HG02763 (cell line): ENCODE results near the gene TGFA.

Source experiments
- ATAC-seq: cut with Tn5 transposase; IDR thresholded peaks from one replicate; pipeline ENCODE4 v1.9.1; 2021; ENCODE audit warnings: mild to moderate bottlenecking, moderate library complexity; ENCODE audit not compliant: unreplicated experiment

The TGFA gene

GRCh38 chr2:70553334-70553583, 367 bp downstream of the TGFA start:
- ATAC-seq = no peak

- ATAC-seq = no peak
These were observed 909 bp downstream of the TGFA start for GRCh38 chr2:70552501-70553333.

DNA sequence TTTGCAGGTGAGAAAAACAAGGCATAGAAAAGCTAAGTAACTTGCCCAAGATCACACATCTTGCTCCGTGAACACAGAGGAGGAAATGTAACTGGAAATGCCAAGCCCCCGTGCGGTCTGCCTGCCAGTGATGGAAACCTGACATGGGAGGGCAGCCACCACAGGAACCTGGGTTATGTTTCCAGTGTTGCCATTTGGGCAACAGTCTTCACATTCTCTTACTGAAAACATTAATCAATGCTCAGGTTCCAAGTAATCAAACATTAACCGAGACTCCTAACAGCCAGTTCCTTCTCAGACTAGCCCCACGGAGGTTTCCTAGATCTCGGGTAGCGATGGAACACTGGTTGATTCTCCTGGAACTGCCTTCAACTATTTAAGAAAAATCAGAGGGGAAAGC, 2.5 kb downstream of the TGFA start:
- no peak for ATAC-seq

DNA sequence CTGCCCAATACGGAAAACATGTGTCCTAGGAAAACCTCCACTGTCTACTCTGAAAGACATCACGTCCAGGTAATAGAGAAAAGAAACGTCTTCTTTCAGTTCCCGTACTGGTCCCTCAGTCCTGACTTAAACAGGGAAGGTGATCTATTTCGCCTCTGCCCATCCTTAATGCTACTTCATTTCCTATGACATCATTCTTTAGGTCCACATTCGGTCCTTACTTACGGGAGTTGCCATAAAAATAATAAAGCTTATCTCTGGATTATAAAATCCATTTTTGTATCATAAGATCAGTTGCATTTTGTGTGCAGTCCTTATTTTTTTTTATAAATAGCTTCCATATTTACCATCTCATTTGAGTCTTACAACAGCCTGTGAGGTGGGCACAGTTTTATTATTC, 3.7 kb downstream of the TGFA start:
- no peak for ATAC-seq

GRCh38 chr2:70549064-70549710, 4.4 kb downstream of the TGFA start:
- no peak for ATAC-seq

DNA sequence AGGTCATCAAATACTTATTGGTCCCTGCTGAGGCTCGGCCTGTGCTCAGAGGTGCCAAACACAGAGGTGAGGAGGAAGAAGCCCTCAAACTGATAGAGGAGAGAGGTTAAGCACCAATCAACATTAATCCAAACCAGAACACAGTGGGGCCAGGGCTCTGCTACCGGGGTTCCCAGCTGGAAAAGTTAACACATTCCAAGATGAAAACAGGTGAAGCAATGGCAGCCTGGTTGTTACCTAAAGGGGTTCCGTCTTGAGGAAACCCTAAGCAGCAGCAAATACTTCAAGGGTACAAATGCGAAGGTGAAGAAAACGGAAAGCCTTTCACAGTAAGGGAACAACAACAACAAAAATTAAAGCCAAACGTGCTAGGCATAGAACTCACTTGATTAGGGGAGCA, 5.4 kb downstream of the TGFA start:
- ATAC-seq = no peak

DNA sequence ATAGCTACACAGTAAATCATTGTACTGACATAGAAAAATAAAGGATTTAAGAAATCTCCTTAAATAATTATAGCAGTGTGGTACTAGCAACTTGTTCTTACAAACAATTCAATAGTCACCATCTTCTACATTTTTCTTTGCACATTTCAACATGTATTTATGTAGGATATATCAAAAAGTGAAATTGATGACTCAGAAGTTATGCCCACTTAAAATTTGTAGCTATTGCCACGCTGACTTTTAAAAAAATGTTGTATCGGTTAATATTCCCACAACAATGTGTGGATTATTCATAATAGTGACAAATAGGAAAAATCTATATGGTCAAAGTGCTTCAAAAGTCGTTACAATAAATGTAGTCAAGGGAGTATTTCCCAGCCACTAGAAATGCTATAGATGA, 6.7 kb downstream of the TGFA start:
- no peak for ATAC-seq

DNA sequence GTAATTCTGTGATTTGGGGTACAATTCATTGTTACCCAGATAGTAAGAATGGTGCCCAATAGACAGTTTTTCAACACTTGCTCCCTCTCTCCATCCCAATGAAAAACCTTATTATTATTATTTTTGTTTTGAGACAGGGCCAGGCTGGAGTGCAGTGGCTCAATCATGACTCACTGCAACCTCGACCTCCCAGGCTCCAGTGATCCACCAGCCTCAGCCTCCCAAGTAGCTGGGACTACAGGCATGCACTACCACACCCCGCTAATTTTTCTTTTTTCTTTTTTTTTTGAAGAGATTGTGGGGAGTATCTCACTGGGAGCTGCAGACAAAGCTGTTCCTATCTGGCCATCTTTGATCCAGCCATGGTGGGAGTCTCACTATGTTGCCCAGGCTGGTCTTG, 7.2 kb downstream of the TGFA start:
- ATAC-seq = no peak

DNA sequence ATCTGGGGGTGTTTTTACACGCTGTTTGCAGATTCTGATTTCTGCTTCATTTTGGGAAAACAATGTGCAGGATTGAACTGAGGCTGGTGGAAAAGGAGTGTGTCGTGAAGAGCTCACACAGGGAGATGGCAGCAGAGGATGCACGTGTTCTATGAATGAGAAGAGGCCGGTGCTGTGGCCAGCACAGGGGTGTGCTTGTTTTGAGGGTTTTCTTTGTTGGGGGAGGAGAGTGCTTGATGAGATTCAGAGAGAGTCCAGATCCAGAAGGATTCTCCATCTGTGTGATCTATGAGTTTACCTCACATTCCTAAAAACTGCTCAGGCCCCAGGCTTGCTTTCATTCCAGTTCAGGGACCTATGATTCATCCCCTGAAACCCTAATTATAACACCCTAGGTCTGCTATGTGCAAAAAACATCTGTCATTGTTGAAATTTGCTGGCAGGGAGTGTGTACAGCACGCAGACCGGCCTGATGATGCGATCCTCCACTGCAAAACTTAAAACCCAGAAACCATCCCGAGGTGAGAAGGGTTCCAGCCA, 12.1 kb downstream of the TGFA start:
- ATAC-seq = no peak

DNA sequence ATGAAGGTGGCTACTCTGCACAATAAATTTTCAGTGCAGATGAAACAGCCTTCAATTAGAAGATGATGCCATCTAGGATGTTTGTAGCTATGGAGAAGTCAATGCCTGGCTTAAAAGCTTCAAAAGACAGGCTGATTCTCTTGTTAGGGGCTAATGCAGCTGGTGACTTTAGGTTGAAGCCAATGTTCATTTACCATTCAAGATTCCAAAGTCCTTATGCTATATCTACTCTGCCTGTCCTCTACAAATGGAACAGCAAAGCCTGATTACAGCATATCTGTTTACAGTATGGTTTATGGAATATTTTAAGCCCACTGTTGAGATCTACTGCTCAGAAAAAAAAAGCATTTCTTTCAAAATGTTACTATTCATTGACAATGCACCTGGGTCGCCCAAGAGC, 15.8 kb downstream of the TGFA start:
- no peak for ATAC-seq

- no peak for ATAC-seq
These were observed 17.0 kb downstream of the TGFA start for GRCh38 chr2:70536517-70537055.

DNA sequence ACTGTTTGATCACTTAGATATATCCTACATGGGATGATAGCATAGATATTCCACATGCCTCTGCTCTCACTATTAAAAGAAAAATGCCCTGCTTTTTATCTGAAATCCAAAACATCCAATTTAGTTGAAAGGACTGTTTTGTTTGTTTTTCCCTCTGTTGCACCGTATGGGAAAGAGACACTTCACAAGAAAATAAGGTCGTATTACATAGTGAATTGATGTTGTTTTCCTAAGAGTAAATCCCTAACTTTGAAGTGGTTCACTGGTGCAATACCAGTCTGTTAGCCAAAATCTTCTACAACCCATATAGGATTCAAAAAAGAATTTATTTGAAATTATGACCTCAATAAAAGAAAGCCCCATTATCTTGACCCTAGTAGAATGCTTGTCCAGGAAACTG, 18.1 kb downstream of the TGFA start:
- ATAC-seq = no peak

- ATAC-seq = no peak
These were observed 19.3 kb downstream of the TGFA start for GRCh38 chr2:70534183-70534836.

GRCh38 chr2:70532244-70532935, 21.2 kb downstream of the TGFA start:
- no peak for ATAC-seq

DNA sequence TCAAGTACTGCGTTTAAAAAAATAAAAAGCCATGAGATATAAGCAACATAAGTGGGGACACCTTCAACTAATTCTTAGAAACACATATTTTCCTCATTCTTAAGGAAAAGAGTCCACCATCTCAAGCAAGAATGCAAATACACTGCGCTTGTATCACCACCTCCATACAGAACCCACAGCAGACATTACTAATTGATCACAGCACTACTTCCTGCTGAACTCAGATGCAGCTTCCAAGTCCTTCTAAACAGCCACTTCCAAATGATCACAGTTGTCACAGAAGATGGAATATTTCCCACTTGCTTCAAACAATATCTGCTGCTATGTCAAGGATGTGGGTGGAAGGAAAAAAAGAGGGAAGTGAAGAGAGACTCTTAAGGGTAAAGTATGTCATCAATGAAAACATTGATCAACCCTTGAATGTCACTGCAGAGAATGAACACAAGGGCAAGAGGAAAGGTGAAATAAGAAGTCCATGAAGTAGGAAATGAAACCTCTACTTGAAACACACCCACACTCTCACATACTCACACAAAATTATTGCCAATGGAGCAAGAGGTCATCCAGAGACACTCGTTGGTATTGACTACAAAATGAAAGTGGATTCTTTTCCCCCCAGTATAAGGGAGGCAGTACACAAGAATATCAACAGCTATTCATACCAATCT, 22.1 kb downstream of the TGFA start:
- ATAC-seq = no peak

- no peak for ATAC-seq
These were observed 24.0 kb downstream of the TGFA start for GRCh38 chr2:70529610-70530009.

GRCh38 chr2:70528929-70529328, 24.7 kb downstream of the TGFA start:
- ATAC-seq = no peak

DNA sequence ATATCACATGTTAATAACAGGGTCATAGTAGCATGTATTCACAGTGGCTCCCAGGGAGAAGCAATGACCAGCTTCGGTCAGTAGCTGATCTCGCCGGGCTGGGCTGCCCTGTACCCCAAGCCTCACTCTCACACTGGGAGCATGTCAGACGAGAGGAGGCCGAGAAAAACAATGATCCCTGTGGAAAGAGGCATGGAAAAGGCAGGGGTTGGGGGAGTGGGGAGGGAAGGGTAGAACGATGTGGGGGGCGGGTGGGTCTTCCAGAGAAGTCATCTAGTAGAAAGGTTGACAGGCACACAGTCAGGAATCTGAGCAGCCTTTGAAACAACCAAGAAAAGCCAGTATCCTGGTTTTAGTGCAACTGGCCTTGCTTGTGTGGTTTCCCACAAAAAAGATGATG, 25.4 kb downstream of the TGFA start:
- no peak for ATAC-seq

- no peak for ATAC-seq
These were observed 26.1 kb downstream of the TGFA start for GRCh38 chr2:70527447-70528080.

DNA sequence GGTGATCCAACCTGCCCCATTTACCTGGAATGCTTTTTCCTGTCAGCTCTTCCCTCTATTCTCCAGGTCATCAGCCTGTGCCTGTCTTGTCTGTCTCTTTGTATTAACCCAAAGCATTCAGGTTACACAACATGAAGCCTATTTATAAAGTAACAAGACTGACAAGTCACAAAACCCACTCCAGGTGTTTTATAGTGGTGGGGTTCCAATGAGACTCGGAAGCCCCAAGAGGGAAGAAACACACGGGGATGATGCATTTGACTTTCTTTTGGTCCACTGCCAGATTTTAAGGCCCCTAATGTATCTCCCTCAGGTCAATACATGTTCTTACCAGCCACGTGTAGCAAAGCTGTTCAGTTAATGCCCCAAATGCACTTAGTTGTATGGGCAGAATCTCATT, 27.5 kb downstream of the TGFA start:
- ATAC-seq = no peak
